Dermis blood vessel endothelial cell (primary cell): ENCODE measurements around the gene TIMD4. TPM values are rescaled to one million over a fixed set of nuclear protein-coding genes. Genes with fewer than 3 reads are reported as not detected.

Experiments
- DNase-seq: peaks from one replicate; pipeline ENCODE4 v3.0.0; 2010
- total RNA-seq: library from RNA; depleted of rRNA; stranded (reverse); fragments of >200 nt; gene quantifications from 2 replicates; pipeline ENCODE4 v1.2.3, GENCODE V29; 2014

Gene TIMD4
- total RNA-seq, 1 donor from 2014 or later, result not detected

DNA sequence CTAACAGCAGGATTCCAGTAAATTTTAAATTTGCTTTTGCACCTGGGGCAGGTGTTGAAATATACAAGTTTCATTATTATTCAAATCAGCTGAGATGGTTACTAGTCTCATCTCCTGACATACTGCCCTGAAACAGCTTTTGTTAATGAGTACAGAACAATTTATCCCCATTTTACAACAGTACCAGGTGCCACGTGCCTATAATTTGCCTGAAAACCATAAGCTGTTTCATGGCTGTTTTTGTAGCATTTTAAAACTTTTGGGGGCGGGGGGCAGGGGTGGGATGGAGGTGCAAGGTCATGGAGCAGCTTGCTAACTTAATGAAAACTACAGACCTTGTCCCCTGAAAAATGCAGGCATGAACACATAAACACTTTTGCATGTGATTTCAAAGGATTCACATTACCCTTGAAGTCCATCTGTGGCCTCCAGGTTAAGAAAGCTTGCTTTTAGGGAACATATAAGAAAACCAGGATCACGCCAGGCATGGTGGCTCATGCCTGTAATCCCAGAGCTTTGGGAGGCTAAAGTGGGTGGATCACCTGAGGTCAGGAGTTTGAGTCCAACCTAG lies 42.1 kb downstream of the TIMD4 start:
- DNase-seq, result no peak

DNA sequence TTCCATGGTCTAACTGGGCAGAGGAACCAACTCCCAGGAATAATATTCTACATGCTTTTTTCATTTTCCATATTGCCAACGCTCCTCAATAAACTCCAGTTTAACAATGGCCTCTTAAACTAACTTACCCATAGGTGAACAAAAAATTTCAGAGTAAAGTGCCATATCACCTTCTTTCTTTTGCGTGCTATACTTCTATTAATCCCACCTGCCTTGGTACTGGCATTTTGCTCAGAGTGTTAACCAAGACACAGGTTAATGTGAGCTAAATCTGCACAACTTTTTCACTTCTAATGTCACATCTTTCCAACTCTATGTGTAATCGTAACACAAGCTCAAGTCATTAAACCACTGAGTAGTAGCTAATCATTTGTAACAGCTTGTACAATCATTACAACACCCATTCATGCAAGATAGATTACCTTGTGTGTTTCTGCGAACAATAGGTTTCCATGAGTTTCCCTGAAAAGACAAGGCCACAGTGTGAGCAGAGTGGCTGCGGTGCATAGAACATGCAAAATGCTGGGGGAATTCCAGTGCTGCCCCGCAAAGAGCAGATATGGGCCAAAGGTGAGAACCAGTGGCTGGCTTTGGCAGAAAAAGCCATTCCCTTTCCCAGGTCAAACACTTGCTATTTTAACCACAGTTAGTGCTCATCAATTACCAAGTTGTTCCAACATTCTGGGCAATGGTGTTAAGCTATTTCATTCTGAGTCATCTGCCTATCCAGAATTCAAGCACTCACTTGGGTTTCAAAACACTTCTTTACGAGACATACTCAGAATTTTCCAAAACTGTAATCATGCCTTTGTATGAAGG lies 42.8 kb downstream of the TIMD4 start:
- DNase-seq, result no peak

DNA sequence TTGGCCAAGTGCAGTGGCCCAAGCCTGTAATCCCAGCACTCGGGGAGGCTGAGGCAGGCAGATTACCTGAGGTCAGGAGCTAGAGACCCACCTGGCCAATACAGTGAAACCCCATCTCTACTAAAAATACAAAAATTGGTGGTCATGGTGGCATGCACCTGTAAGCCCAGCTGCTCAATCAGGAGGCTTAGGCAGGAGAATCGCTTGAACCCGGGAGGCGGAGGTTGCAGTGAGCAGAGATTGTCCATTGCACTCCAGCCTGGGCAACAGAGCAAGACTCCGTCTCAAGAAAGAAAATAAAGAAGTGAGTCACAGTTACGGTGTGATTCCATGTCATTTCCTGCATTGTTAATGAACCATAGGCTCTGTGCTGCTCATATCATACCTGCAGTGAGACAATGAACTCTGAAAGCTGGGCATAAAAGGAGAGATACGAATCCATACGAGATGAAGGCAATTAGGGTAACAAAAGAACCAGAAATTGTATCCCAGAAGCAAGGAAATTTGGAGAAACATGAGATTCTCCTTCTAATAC lies 44.6 kb downstream of the TIMD4 start:
- DNase-seq, result no peak

DNA sequence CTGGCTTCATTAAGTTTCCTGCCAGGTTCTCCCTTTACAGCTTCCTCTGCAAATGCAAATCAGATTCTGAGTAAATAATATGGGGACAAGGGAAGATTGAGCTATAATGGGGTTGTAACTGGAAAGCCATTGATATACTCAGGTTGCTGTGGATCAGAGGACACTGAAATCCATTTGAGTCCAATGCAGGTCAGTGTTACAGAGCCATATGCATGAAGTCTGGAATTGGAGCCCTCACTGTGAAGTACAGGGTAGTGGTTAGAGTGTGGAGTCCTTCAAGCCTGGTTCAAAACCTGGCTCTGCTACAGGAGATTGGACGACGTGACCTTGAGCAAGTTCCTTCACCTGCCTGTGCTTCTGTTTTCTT lies 48.7 kb downstream of the TIMD4 start:
- no peak for DNase-seq

DNA sequence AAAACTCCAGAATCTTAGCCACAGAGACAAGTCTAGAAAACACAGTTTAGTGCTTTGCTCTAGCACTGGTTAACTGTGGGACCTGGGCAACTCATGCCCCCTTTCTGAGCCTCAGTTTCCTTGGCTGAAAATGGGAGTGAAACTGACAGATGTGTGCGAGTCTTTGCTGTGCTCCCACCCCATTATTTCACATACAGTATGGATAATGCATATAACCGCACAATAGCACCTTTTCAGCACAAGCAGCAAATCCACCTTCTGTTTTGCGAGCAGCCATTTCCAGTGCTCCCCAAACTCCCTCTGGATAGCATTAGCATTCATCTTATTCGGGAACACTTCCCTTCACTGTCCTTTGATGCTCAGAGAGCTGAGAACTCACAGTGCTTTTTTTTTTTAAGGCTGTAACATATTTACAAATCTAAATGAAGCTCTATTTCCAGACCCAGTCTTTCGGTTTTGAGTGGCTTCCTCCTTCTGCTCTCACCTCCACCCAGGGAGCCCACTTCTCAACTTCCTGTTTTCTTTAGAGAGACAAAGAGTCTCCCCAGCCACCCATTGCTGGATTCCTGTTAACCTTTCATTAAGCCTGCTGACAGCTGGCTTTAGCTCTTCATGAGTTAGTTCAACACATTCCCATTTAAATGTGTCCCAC lies 49.2 kb downstream of the TIMD4 start:
- no peak for DNase-seq

DNA sequence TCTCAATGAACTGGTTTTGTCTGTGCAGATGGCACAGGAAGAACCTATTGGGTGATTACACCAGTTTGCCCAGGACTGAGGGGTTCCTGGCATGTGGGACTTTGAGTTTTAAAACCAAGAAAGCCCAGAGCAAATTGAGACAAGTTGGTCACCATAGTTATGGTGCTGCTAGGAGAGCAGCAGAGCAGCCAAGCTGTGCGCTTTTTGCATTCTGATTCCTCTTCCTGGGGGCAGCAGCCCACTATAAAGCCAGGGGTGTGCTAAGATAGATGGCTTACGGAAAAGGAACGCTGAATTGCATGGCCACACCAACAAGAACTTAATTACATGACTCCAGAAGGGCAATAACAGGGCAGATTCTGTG lies 49.7 kb downstream of the TIMD4 start:
- no peak for DNase-seq

DNA sequence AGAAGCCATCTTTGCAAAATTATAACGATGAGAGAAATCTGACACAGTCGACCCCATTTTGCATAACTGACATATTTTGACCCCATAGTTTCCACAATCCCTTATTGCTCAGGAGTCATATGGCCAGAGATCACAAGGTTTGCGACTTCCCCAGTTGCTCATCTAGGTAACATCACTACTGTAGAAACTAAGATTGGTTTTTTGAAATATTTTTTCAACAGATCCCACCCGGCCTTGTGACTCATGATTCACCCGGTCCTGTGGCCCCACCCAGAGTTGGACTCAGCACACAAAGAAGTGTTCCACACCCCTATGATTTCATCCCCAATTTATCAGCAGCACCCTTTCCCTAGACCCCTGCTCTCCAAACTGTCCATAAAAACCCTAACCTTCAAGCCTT lies 50.2 kb downstream of the TIMD4 start:
- DNase-seq, result no peak

DNA sequence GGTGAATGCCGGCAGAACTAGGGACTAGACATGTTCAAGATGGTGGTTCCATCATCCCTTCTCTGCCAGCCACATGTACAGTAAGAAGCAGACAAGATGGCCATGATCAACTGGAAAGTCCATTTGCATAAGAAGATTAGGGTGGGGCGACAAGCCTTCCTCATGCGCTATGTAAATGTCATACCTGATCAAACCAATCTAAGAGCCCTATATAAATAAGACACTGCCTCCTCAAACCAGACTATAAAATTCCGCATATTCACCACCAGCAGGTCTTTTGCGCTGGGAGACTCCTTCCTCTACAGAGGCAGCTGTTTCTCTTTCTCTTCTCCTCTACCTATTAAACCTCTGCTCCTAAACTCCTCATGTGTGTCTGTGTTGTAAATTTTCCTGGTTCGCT lies 53.8 kb downstream of the TIMD4 start:
- no peak for DNase-seq

DNA sequence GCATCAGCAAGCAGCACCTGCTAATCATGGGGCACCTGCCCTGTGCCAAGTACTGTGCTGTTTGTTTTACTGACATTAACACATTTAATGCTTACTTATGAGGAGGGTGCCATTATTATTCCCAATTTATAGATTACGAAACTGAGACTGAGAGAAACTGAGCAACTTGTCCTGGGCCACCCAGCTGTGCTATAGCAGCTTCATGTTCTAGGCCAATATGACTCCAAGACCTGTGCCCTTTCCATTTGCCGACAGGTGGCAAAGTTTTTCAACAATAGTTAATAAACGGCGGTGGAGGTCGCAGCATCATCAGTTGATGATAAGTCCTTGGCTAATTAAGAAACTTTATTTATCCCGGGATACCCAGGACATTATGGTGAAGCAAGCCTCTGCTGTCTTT lies 55.4 kb downstream of the TIMD4 start:
- DNase-seq, result no peak

DNA sequence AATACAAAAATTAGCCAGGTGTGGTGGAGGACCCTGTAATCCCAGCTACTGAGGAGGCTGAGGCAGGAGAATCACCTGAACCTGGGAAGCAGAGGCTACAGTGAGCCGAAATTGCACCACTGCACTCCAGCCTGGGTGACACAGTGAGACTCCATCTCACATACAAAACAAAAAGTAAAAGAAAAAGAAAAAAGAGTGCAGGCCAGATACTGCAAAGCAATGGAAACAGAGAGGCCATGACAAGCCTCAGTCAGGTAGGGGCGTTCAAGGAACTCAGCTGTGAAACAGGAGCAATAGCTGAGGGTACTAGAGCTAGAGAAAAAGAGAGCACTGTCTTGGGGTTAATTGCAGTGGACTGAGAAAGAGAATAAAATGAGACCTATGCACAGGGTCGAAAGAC lies 56.2 kb downstream of the TIMD4 start:
- DNase-seq, result no peak

DNA sequence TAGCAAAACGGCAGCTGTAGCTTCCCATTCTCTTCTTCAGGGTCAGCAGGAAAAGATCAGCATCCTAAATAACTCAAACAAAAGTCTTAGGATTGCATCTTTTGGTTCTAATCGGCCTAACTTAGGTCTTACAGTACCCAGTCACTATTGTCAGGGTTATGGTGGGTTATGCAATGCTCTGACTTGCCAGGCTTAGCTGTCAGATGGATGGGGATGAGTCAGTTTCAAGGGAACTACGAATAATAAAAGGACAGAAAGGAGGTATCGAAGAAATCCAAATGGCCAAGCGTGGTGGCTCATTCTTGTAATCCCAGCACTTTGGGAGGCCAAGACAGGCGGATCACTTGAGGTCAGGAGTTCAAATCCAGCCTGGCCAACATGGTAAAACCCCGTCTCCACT lies 66.5 kb downstream of the TIMD4 start:
- DNase-seq, result no peak

DNA sequence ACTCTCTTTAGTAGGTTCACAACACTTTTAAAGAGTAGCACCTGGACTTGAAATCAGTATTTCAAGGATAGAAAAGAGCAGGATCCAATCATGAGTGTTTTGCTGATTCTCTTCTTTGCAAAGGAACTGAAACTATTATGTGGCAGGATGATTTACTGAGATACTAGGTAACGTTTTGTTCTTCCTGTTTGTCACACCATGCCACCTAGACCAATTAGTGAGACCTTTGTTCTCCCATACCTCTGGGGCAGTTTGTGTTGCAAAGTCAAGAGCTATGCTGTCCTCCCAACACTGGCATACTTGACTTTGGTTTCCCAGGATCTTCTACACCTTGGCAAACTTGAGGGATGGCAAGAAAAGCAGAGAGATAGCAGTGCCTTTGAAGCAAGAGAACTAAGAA lies 69.5 kb downstream of the TIMD4 start:
- DNase-seq, result no peak

DNA sequence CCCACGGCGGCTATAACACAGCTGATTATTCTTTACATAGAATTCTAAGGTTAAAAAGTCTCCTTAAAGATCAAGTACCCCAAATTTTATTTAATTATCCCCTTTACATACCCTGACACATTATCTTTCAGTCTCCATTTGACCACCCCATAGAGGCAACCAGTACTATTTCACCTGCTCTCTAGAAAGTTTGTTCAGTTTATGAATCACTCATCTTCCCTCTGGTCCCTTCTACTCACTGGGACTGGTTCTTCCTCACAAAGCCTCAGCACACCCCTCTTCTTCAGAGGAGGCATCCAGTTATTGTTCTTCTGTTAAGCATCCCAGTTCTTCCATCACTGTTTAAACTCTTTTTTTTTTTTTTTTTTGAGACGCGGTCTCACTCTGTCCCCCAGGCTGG lies 70.2 kb downstream of the TIMD4 start:
- DNase-seq, result no peak

DNA sequence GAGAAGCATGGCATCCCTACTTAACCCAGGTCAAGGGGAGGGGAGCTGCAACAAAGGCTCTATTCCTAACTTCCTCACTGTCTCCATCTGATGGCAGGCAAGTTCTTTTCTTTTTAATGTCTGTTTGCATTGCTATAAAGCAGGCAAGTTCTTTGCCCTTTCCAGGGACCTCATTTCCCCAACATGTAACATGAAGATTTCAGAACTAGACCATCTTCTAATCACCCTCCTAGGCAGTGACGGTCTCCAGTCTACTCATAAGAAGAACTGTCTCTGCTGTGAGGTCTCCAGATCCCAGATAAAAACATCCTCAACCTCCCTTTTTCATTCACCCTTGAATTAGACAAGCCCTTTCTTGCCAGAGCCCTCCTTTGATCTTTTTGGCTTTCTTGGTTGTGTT lies 70.8 kb downstream of the TIMD4 start:
- DNase-seq, result no peak

DNA sequence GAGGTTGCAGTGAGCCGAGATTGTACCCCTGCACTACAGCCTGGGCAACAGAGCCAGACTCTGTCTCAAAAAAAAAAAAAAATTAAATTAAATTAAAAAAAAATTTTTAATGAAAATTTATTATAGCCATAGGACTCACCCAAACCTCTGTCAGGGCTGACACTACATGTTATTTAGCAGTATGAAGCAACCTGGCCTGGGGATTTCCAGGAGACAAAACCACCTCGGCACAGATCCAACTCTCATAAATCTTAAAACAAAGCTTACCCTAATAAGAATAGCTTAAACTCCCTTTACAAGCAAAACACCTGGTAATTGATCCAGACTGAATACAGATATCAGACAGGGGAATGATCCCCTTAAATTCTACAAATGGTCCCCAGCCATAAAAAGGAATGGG lies 74.5 kb downstream of the TIMD4 start:
- no peak for DNase-seq

DNA sequence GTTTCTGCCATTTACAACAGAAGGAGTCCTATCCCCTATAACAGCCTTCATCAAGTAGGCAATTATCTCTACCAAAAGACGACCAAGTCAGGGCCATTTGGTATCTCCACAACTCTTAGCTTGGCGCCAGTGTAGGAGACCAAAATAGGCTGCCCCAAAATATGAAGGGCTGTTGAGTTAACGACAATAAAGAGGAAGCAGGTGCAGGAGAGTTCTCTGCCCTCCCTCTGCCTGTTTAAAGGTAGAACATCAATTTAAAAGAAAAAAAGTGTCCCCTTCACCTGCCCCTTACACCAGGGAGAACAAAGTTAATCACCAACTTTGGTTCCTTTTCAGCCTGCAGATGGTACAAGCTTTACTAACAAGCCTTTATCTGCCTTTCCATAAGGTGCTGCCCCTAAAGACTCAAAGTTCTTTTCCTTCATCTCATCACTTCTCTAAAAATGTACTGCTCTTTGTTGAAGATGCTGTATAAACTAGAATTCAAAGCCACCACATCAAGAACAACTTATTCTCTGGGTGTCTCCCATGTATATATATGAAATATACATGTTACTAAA lies 79.6 kb downstream of the TIMD4 start:
- DNase-seq, result no peak

DNA sequence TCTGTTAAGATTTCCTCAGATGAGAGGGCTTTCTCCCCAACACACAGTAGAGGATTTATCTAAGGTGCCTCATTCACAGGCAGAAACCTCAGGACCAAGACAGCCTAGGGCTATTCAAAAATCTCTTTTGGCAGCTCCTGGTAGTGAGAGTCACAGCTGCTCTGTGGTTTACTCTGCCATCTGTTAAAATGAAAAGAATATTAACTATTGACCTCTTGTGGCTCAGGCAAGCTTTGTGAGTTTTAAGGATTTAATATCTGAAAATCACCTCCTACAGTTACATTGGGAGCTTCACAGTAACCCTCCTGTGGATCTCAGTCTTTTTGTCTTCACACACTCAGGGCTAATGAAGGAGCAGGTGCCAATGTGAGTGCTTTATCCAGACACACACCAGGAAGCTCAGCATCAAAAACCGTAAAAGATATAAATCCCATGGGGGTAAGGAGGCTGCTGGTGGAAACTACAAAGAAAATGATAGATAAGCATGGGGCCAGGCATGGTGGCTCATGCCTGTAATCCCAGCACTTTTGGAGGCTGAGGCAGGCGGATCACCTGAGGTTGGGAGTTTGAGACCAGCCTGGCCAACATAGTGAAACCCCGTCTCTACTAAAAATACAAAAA lies 83.3 kb downstream of the TIMD4 start:
- no peak for DNase-seq

DNA sequence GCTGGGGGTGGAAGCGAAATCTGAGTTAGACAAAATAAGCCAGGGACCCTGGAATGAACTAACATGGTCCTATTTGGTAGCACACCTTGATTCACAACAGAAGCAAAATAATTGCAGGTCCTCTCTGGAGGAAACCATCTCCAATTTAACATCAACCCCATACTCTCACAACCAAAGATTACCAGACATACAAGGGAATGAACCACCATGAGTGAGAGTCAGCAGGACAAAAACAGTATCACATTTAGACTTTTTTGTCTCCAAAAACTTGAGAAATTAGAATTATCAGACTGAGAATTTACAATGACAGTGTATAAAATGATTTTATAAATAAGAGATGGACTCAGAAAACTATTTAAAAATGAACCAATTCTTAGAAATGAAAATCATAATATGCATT lies 91.8 kb downstream of the TIMD4 start:
- DNase-seq, result no peak

DNA sequence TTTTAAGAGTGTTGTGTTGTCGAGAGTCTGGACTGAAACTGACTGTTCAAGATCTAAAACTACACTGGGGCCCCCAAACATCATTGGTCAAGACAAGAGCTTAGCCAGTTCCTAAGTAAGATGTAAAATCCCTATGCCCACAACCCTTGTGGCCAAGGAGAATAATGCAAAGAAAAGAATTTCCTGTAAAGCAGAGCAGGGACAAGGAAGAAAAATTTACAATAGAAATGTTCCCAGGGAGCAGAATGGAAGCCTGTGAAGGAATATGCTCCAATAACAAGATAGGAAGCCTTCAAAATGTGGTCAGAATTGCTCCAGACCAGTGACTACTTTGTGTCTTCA lies 92.6 kb downstream of the TIMD4 start:
- DNase-seq, result no peak
